Right lobe of liver (tissue), 6 donors: ENCODE data around the gene HIC1. TPM values are rescaled to one million over a fixed set of nuclear protein-coding genes. Genes with fewer than 3 reads are reported as not detected.

ENCODE experiments used
- ATAC-seq, 4 donors: fragments of 200-7000 bp; cut with Tn5 transposase; one replicate each; pipeline ENCODE4 v1.9.1; 2020; ENCODE audit warnings: mild to moderate bottlenecking in 4 of 4, moderate library complexity in 4 of 4
- DNase-seq, 3 donors: peaks; one replicate each; pipeline ENCODE4 v3.0.0-alpha.2; 2020
- H3K27ac ChIP-seq, 3 donors: fragments of 200-600 bp; one replicate each; pipeline ENCODE4 v1.8.0; 2022
- H3K27me3 ChIP-seq, 2 donors: fragments of 200-600 bp; one replicate each; pipeline ENCODE4 v1.8.0; 2022
- H3K36me3 ChIP-seq, 4 donors: fragments of 200-600 bp; sonication (generic) in 1 of 4; one replicate each; pipeline versions ENCODE4 v1.5.1 to v1.8.0; 2017 to 2022; ENCODE audit warnings: control low read depth in 1 of 4
- H3K4me1 ChIP-seq, 4 donors: fragments of 200-600 bp; sonication (generic) in 1 of 4; one replicate each; pipeline versions ENCODE4 v1.5.1 to v1.8.0; 2017 to 2022; ENCODE audit warnings: control low read depth in 1 of 4
- H3K4me3 ChIP-seq, 3 donors: fragments of 200-600 bp; one replicate each; pipeline ENCODE4 v1.8.0; 2022
- H3K9me3 ChIP-seq, 4 donors: fragments of 200-600 bp; sonication (generic) in 1 of 4; one replicate each; pipeline versions ENCODE4 v1.5.1 to v1.8.0; 2017 to 2022; ENCODE audit warnings: control low read depth in 1 of 4
- POLR2A ChIP-seq: fragments of 450-650 bp; IDR thresholded peaks from one replicate; pipeline ENCODE4 v1.6.1; 2017; ENCODE audit warnings: antibody characterized with exemption, mild to moderate bottlenecking
- WGBS: methylation state at CpG from one replicate; pipeline ENCODE4 v1.1.6; 2018; ENCODE audit warnings: low coverage, low lambda C conversion rate; ENCODE audit not compliant: insufficient coverage; ENCODE audit errors: missing lambda C conversion rate; 5-methylcytosine and 5-hydroxymethylcytosine counted together
- intact Hi-C, 2 donors: fragments of 100-400 bp; cut with DNase I; formaldehyde crosslinking; loops; one replicate each; pipeline versions ENCODE4 v1.11.2 to v1.14.1; 2022
- total RNA-seq, 6 experiments: library from RNA; depleted of rRNA in 2 of 6; stranded (reverse); fragments of >200 nt in 2 of 6; fragmentation: NEBNext Ultra II Directional in 3 of 6; extraction: Animal tissue kit (Norgen Biotek cat#: 25700) in 3 of 6; gene quantifications; one replicate each; pipeline versions ENCODE4 v1.1.0 to v1.2.4, GENCODE V29; 2016 to 2023
- TF ChIP-seq, protein P1 (sequence below), 4 donors: fragments of 200-600 bp in 3 of 4; fragments of 450-650 bp in 1 of 4; IDR thresholded peaks; one replicate each; pipeline versions ENCODE4 v1.5.1 to v1.8.0; 2016 to 2022; ENCODE audit warnings: antibody characterized with exemption in 4 of 4, mild to moderate bottlenecking in 2 of 4
- donor health status: DM: no; HTN: yes; CAD: no.
- donor health status: DM: no; HTN: no; CAD: no.
- donor health status: DM: no; HTN: no; CAD: no.
- donor health status: DM: no; HTN: yes; CAD: no.
- donor health status: DM: no; HTN: yes; CAD: no.

The HIC1 gene
- total RNA-seq, 6 experiments from 2014 or later, result 4.7 to 14.8 (median 6.1) TPM

GRCh38 chr17:2040219-2040827, 14.6 kb upstream of the HIC1 start:
- no peak overlapping the region for H3K27ac ChIP-seq
- H3K36me3 ChIP-seq, result peaks cover 0 to 15% (median 7%) of the 10 kb centered on the region in 4 donors
- 100% methylated on average over 2 of the region's 7 CpGs for WGBS

DNA sequence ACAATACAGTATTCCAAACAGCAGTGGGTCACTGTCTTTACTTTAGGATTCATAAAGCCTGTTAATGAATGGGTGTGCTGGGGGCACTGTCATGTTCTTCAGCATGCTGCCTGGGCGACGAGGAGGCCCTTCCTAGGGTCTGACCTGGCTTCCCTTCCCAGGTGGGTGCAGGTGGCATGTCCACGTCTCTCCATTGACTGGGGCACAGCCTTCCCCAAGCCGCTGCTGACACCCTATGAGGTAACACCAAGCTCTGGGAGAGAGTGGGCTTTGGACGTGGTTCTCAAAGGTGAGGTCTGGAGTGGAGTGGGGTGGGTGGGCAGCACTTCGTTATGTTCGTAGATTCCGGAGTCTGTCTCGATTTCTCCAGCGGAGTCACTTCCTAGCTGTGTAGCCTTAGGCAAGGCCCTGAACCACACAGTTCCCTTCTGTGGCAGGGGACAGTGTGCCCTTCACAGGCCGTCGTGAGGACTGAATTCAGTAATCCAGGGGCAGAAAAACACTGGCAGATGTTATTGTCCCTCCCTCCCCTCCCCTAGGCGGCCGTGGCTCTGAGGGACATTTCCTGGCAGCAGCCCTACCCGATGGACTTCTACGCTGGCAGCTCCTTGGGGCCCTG, 13.9 kb upstream of the HIC1 start:
- no peak for ATAC-seq

More at GRCh38 chr17:2040219-2040827, 14.6 kb upstream of the HIC1 start:
- H3K4me1 ChIP-seq, result peaks cover 0 to 13% (median 0%) of the 10 kb centered on the region in 4 donors
- TF ChIP-seq, protein P1, sequence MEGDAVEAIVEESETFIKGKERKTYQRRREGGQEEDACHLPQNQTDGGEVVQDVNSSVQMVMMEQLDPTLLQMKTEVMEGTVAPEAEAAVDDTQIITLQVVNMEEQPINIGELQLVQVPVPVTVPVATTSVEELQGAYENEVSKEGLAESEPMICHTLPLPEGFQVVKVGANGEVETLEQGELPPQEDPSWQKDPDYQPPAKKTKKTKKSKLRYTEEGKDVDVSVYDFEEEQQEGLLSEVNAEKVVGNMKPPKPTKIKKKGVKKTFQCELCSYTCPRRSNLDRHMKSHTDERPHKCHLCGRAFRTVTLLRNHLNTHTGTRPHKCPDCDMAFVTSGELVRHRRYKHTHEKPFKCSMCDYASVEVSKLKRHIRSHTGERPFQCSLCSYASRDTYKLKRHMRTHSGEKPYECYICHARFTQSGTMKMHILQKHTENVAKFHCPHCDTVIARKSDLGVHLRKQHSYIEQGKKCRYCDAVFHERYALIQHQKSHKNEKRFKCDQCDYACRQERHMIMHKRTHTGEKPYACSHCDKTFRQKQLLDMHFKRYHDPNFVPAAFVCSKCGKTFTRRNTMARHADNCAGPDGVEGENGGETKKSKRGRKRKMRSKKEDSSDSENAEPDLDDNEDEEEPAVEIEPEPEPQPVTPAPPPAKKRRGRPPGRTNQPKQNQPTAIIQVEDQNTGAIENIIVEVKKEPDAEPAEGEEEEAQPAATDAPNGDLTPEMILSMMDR (IDR thresholded peaks at IDR 0.05), result no peak
- no peak for TF ChIP-seq POLR2A
- intact Hi-C loops, result loop anchor here (5.0 kb wide), 1 partner anchor 133 kb away; no protein-coding TSS in a partner anchor
- H3K27me3 ChIP-seq, result no peaks in the 10 kb centered on the region
- no peak for DNase-seq
- ATAC-seq, result no peak
- H3K4me3 ChIP-seq, result no peak overlapping the region
- no peaks in the 10 kb centered on the region for H3K9me3 ChIP-seq

DNA sequence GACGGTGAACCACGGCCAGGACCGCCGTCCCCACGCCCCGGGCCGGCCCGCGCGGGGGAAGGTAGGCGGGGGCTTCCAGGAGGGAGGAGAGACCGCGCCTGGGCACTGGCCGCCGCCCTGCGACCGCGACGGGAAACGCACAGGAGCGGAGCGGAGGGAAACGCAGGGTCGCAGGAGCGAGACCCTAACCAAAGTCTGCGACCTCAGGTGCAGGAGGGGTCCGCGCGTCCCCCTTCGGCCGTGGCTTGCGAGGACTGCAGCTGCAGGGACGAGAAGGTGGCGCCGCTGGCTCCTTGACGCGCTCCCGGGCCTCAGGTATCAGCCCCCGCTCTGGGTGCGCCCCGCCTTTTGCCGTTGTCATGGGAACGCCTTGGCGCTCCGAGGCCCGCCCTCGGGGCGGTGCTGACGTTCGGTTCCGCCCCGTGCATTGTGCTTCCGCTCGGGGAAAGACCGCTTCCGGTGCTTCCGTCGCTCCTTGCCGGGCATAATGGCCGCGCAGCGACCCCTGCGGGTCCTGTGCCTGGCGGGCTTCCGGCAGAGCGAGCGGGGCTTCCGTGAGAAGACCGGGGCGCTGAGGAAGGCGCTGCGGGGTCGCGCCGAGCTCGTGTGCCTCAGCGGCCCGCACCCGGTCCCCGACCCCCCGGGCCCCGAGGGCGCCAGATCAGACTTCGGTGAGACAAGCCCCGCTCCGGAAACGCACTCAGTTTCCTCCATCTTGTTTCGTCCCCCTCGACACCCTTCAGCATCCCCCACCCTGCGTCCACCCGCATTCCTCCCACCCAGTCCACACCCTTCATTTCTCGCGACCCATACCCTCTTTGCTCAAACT, 13.1 kb upstream of the HIC1 start, which contains the start of gene OVCA2:
Gene OVCA2 (plus strand): TSS at position 462 of the 829 bp plus-strand sequence. CDS start 26 bp downstream, at position 488.
- DNase-seq, result peak; percentile 96 to 97 (median 97)
- Histone ChIP-seq H3K27me3 (no peaks in the 10 kb centered on the region), H3K4me1 (peaks cover 0 to 13% (median 0%) of the 10 kb centered on the region in 4 donors), H3K27ac (peak within 1 kb of the TSS; percentile 57 to 83 (median 77)), H3K36me3 (peaks cover 0 to 6% (median 3%) of the 10 kb centered on the region in 4 donors), H3K4me3 (peak within 1 kb of the TSS; percentile 64 to 98 (median 88)), H3K9me3 (no peaks in the 10 kb centered on the region)
- ATAC-seq, result peak; percentile 93 to 98 (median 95)
- intact Hi-C loops, result loop anchor here (5.0 kb wide), 1 partner anchor 134 kb away; no protein-coding TSS in a partner anchor
- peak; percentile 71 for TF ChIP-seq POLR2A
- TF ChIP-seq, protein P1 (IDR thresholded peaks at IDR 0.05), result peak; percentile 33 to 53 (median 42)
- 0% methylated on average over 17 of the region's 93 CpGs for WGBS

More for the DNA sequence above, 13.9 kb upstream of the HIC1 start:
- WGBS, result 33% methylated on average over 6 of the region's 16 CpGs
- DNase-seq, result no peak
- Histone ChIP-seq H3K36me3 (peaks cover 0 to 12% (median 5%) of the 10 kb centered on the region in 4 donors), H3K27me3 (no peaks in the 10 kb centered on the region), H3K9me3 (no peaks in the 10 kb centered on the region), H3K4me1 (peaks cover 0 to 13% (median 0%) of the 10 kb centered on the region in 4 donors), H3K27ac (peak overlapping the region in 2 of 3 donors; percentile 77 to 83), H3K4me3 (peak overlapping the region; percentile 64 to 98 (median 88))
- intact Hi-C loops, result loop anchor here (5.0 kb wide), 1 partner anchor 134 kb away; no protein-coding TSS in a partner anchor
- TF ChIP-seq, protein P1 (IDR thresholded peaks at IDR 0.05), result no peak
- TF ChIP-seq POLR2A, result no peak

GRCh38 chr17:2042390-2042847, 12.5 kb upstream of the HIC1 start:
- ATAC-seq, result no peak
- Histone ChIP-seq H3K36me3 (peaks cover 0 to 1% (median 0%) of the 10 kb centered on the region in 4 donors), H3K27ac (peak overlapping the region; percentile 57 to 83 (median 77)), H3K27me3 (no peaks in the 10 kb centered on the region), H3K9me3 (no peaks in the 10 kb centered on the region), H3K4me3 (peak overlapping the region; percentile 64 to 98 (median 88)), H3K4me1 (peaks cover 0 to 13% (median 0%) of the 10 kb centered on the region in 4 donors)
- DNase-seq, result no peak
- WGBS, result 5% methylated on average over 12 of the region's 17 CpGs
- intact Hi-C loops, result loop anchor here (5.0 kb wide), 1 partner anchor 135 kb away; no protein-coding TSS in a partner anchor
- TF ChIP-seq, protein P1 (IDR thresholded peaks at IDR 0.05), result no peak
- no peak for TF ChIP-seq POLR2A
